ENCODE results near the gene ERFL. TPM values are rescaled to one million over a fixed set of nuclear protein-coding genes. Genes with fewer than 3 reads are reported as not detected.
A peak's percentile ranks its signal among the peaks of the same experiment; 100 is the strongest.
"Not testable (repeated sequence)": the region's sequence is repeated elsewhere in the genome, so short reads cannot be mapped to it uniquely, and the experiment has no call there.

Gene ERFL
- polyA plus RNA-seq, 1 of the 3 experiments (the other 2 are of a cell fraction), result 0.07 TPM

DNA sequence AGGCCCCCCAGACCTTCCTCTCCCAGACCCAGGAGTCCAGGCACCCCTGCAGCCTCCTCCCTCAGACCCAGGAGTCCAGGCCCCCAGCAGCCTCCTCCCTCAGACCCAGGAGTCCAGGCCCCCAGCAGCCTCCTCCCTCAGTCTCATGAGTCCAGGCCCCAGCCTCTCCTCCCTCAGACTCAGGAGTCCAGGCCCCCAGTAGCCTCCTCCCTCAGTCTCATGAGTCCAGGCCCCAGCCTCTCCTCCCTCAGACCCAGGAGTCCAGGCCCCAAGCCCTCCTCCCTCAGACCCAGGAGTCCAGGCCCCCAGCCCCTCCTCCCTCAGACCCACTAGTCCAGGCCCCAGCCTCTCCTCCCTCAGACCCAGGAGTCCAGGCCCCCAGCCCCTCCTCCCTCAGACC, 11.0 kb upstream of the ERFL start:
- H3K27me3 ChIP-seq (ENCODE audit: insufficient read depth); H2AFZ ChIP-seq (ENCODE audit: low read depth); H3K79me2 ChIP-seq (ENCODE audit: insufficient read depth); H3K36me3 ChIP-seq (replicated peaks in 1 of 2; ENCODE audit: control insufficient read depth in 1 of 2, insufficient read depth in 2 of 2, low read length in 1 of 2); H3K4me1 ChIP-seq (ENCODE audit: control insufficient read depth in 1 of 2, insufficient read depth in 2 of 2, low read depth in 1 of 2, low read length in 1 of 2); CTCF ChIA-PET; H3K4me2 ChIP-seq; H3K9me2 ChIP-seq; H3K9ac ChIP-seq; H3F3A ChIP-seq (replicated peaks; ENCODE audit: insufficient read depth); H3K4me3 ChIP-seq (ENCODE audit: low read depth in 2 of 2, low read length in 1 of 2); H4K20me1 ChIP-seq (ENCODE audit: insufficient read depth); DNase-seq; H3K27ac ChIP-seq (ENCODE audit: low read depth in 2 of 2, low read length in 1 of 2); H3K9me3 ChIP-seq: not testable (repeated sequence)
- POLR2A ChIA-PET, result interaction anchor here (1.6 kb wide), 1 partner anchor 79 kb away, joined by 5 read pairs; the partner anchor contains the start of gene RPS19

GRCh38 chr19:41937525-41938468, 9.5 kb upstream of the ERFL start:
- peaks cover 0 to 3% of the 10 kb centered on the region in 2 experiments; a peak in 1 of 4 replicates for H3K4me1 ChIP-seq (ENCODE audit: control insufficient read depth in 1 of 2, insufficient read depth in 2 of 2, low read depth in 1 of 2, low read length in 1 of 2)
- DNase-seq, result peak; percentile 71
- H2AFZ ChIP-seq (ENCODE audit: low read depth), result no peak overlapping the region
- H3K4me2 ChIP-seq, result no peak overlapping the region
- H3K79me2 ChIP-seq (ENCODE audit: insufficient read depth), result no peaks in the 10 kb centered on the region
- 64% methylated on average over 22 of the region's 22 CpGs for WGBS (ENCODE audit: low lambda C conversion rate)
- H3F3A ChIP-seq (replicated peaks; ENCODE audit: insufficient read depth), result no peaks in the 10 kb centered on the region
- no peaks in the 10 kb centered on the region for H3K9me2 ChIP-seq
- H3K27me3 ChIP-seq (ENCODE audit: insufficient read depth), result peaks cover 3% of the 10 kb centered on the region
- no peaks in the 10 kb centered on the region for H3K9me3 ChIP-seq
- H3K4me3 ChIP-seq (ENCODE audit: low read depth in 2 of 2, low read length in 1 of 2), result no peak overlapping the region
- H4K20me1 ChIP-seq (ENCODE audit: insufficient read depth), result 0 out of 2 replicates have a peak, but pooled peaks cover 3% of the 10 kb centered on the region
- H3K27ac ChIP-seq (ENCODE audit: low read depth in 2 of 2, low read length in 1 of 2), result no peak overlapping the region
- no peak overlapping the region for H3K9ac ChIP-seq
- POLR2A ChIA-PET, result no interaction called here
- H3K36me3 ChIP-seq (replicated peaks in 1 of 2; ENCODE audit: control insufficient read depth in 1 of 2, insufficient read depth in 2 of 2, low read length in 1 of 2), result no peaks in the 10 kb centered on the region
- CTCF ChIA-PET, result interaction anchor here (0.6 to 1.9 kb wide), 7 partner anchors 11 to 113 kb away, joined by 3 to 15 read pairs (median 4); no protein-coding TSS in a partner anchor
- no peak for TF ChIP-seq NRF1 (IDR thresholded peaks at IDR 0.05; ENCODE audit: low read depth, low read length)
- TF ChIP-seq CTCF (IDR thresholded peaks at IDR 0.05), result peak; percentile 19; the same call in 1 of the 2 replicates
- TF ChIP-seq TEAD4 (IDR thresholded peaks at IDR 0.05; ENCODE audit: borderline replicate concordance, insufficient read depth), result no peak
- no peak for TF ChIP-seq MEF2A (IDR thresholded peaks at IDR 0.05; ENCODE audit: borderline replicate concordance, low read depth)

- no peak overlapping the region for H3K27ac ChIP-seq (ENCODE audit: low read depth in 2 of 2, low read length in 1 of 2)
- no peak overlapping the region for H2AFZ ChIP-seq (ENCODE audit: low read depth)
- H3K79me2 ChIP-seq (ENCODE audit: insufficient read depth), result no peaks in the 10 kb centered on the region
- no peaks in the 10 kb centered on the region for H3K9me3 ChIP-seq
- no peak overlapping the region for H3K4me3 ChIP-seq (ENCODE audit: low read depth in 2 of 2, low read length in 1 of 2)
- H3K4me1 ChIP-seq (ENCODE audit: control insufficient read depth in 1 of 2, insufficient read depth in 2 of 2, low read depth in 1 of 2, low read length in 1 of 2), result peaks cover 0 to 11% of the 10 kb centered on the region in 2 experiments; a peak in 2 of 4 replicates
- POLR2A ChIA-PET, result no interaction called here
- H3K27me3 ChIP-seq (ENCODE audit: insufficient read depth), result peaks cover 7% of the 10 kb centered on the region
- WGBS (ENCODE audit: low lambda C conversion rate), result 85% methylated on average over 12 of the region's 15 CpGs
- CTCF ChIA-PET, result interaction anchor here (0.6 to 1.9 kb wide), 9 partner anchors 12 to 112 kb away, joined by 3 to 15 read pairs (median 4); no protein-coding TSS in a partner anchor
- no peaks in the 10 kb centered on the region for H3K9me2 ChIP-seq
- no peak for DNase-seq
- H3K9ac ChIP-seq, result no peak overlapping the region
- H4K20me1 ChIP-seq (ENCODE audit: insufficient read depth), result 0 out of 2 replicates have a peak, but pooled peaks cover 3% of the 10 kb centered on the region
- H3F3A ChIP-seq (replicated peaks; ENCODE audit: insufficient read depth), result no peaks in the 10 kb centered on the region
- no peak overlapping the region for H3K4me2 ChIP-seq
- H3K36me3 ChIP-seq (replicated peaks in 1 of 2; ENCODE audit: control insufficient read depth in 1 of 2, insufficient read depth in 2 of 2, low read length in 1 of 2), result no peaks in the 10 kb centered on the region
- TF ChIP-seq NRF1 (IDR thresholded peaks at IDR 0.05; ENCODE audit: low read depth, low read length) (no peak), RFX5 (IDR thresholded peaks at IDR 0.05; ENCODE audit: low read length) (no peak), MEF2A (IDR thresholded peaks at IDR 0.05; ENCODE audit: borderline replicate concordance, low read depth) (no peak), TEAD4 (IDR thresholded peaks at IDR 0.05; ENCODE audit: borderline replicate concordance, insufficient read depth) (no peak), REST (IDR thresholded peaks at IDR 0.05; ENCODE audit: low read depth, low read length) (no peak), CTCF (IDR thresholded peaks at IDR 0.05) (no peak)
- TF ChIP-seq, protein P1, sequence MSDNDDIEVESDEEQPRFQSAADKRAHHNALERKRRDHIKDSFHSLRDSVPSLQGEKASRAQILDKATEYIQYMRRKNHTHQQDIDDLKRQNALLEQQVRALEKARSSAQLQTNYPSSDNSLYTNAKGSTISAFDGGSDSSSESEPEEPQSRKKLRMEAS (IDR thresholded peaks at IDR 0.05; ENCODE audit: low read depth), result no peak
Observed at GRCh38 chr19:41936961-41937360, 8.7 kb upstream of the ERFL start.
